RWPE2 (cell line): ENCODE measurements around the gene ZNF709.
"Not testable (repeated sequence)": the region's sequence is repeated elsewhere in the genome, so short reads cannot be mapped to it uniquely, and the experiment has no call there.

Experiments used
- ATAC-seq: fragments of 200-7000 bp; cut with Tn5 transposase; 3 replicates; pipeline ENCODE4 v1.9.1; 2021; ENCODE audit warnings: low read depth
- DNase-seq: peaks from one replicate; pipeline ENCODE4 v3.0.0-alpha.2; 2020; ENCODE audit warnings: low spot score
- H3K27ac ChIP-seq: fragments of 450-650 bp; 2 replicates; pipeline ENCODE4 v1.5.1; 2017; ENCODE audit warnings: mild to moderate bottlenecking; ENCODE audit not compliant: poor library complexity, severe bottlenecking
- H3K27me3 ChIP-seq: fragments of 250-450 bp; sonication (Bioruptor Pico); 2 replicates; pipeline ENCODE4 v1.5.1; 2021; ENCODE audit warnings: mild to moderate bottlenecking, moderate library complexity; ENCODE audit not compliant: insufficient read depth, poor library complexity, severe bottlenecking
- H3K36me3 ChIP-seq: fragments of 250-450 bp; sonication (Bioruptor Pico); 2 replicates; pipeline ENCODE4 v1.5.1; 2020; ENCODE audit warnings: low read depth, mild to moderate bottlenecking, moderate library complexity
- H3K4me1 ChIP-seq: fragments of 250-450 bp; sonication (Bioruptor Pico); 2 replicates; pipeline ENCODE4 v1.5.1; 2021; ENCODE audit warnings: mild to moderate bottlenecking, moderate library complexity; ENCODE audit not compliant: insufficient read depth, poor library complexity, severe bottlenecking
- H3K4me3 ChIP-seq: fragments of 250-450 bp; sonication (Bioruptor Pico); 2 replicates; pipeline ENCODE4 v1.5.1; 2021; ENCODE audit warnings: mild to moderate bottlenecking, moderate library complexity; ENCODE audit not compliant: severe bottlenecking
- H3K9me3 ChIP-seq: fragments of 250-450 bp; sonication (Bioruptor Pico); 2 replicates; pipeline ENCODE4 v1.5.1; 2021; ENCODE audit warnings: mild to moderate bottlenecking, moderate library complexity; ENCODE audit not compliant: severe bottlenecking
- TF ChIP-seq, protein P1 (sequence below): fragments of 450-650 bp; IDR thresholded peaks from one replicate; pipeline ENCODE4 v1.5.1; 2017; ENCODE audit warnings: mild to moderate bottlenecking, moderate library complexity; ENCODE audit not compliant: poor library complexity, severe bottlenecking

The ZNF709 gene

DNA sequence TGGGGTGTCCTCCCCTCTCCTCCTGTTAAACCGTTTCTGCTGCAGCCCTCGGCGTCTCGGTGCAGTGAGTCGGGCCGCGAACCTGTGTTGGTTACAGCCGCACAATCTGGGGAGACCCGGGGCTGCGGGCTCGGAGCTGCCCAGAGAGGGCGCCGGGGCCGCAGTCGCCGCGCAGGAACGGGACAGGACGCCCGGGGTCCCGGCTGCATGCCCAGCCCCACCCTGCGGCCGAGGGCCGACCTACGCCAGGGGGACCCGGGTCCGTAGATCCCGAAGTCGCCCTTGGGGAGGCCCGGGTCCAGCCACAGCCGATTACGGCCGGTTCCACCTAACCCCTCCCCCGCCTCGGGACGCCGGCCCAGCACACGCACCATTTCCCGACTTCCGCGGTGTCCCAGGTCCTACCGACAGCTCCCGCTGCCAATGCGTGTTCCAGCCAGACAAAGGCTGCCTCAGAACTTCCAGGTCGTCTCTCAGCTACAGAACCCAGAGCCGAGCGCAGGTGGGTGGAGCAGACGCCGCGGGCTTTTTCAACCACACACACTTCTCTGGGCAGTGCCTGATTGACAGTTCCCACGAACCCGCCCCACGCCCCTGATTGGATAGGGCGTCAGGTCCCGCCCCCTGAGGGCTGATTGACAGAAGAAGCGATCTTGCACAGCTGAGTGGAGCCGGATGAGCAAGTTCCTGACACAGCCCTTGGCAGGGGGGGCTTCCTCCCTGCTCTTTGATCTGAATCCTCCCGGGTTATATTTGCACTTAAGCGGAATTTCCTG lies 43.9 kb downstream of the ZNF709 start, which contains the start of gene ZNF443:
ZNF443 (minus strand) TSS at position 481 of the 776 bp plus-strand sequence; CDS start at position 374, 107 bp downstream.
- ATAC-seq (peak; percentile 98), DNase-seq (peak; percentile 96)
- H3K36me3 ChIP-seq = no peaks in the 10 kb centered on the region
- peak within 1 kb of the TSS; percentile 53 for H3K4me3 ChIP-seq
- no peaks in the 10 kb centered on the region for H3K4me1 ChIP-seq
- TF ChIP-seq, protein P1, sequence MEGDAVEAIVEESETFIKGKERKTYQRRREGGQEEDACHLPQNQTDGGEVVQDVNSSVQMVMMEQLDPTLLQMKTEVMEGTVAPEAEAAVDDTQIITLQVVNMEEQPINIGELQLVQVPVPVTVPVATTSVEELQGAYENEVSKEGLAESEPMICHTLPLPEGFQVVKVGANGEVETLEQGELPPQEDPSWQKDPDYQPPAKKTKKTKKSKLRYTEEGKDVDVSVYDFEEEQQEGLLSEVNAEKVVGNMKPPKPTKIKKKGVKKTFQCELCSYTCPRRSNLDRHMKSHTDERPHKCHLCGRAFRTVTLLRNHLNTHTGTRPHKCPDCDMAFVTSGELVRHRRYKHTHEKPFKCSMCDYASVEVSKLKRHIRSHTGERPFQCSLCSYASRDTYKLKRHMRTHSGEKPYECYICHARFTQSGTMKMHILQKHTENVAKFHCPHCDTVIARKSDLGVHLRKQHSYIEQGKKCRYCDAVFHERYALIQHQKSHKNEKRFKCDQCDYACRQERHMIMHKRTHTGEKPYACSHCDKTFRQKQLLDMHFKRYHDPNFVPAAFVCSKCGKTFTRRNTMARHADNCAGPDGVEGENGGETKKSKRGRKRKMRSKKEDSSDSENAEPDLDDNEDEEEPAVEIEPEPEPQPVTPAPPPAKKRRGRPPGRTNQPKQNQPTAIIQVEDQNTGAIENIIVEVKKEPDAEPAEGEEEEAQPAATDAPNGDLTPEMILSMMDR = no peak
- peak within 1 kb of the TSS; percentile 69 for H3K27ac ChIP-seq
- H3K9me3 ChIP-seq = no peaks in the 10 kb centered on the region
- H3K27me3 ChIP-seq = no peaks in the 10 kb centered on the region

GRCh38 chr19:12439686-12440540 lies 44.7 kb downstream of the ZNF709 start:
- DNase-seq, H3K4me1 ChIP-seq, H3K9me3 ChIP-seq, H3K27me3 ChIP-seq, H3K36me3 ChIP-seq: not testable (repeated sequence)
- Histone ChIP-seq H3K4me3 (peak overlapping the region; percentile 53), H3K27ac (peak overlapping the region; percentile 69)
- peak; percentile 18 for ATAC-seq

- H3K9me3 ChIP-seq, H3K4me1 ChIP-seq, H3K27ac ChIP-seq, DNase-seq, H3K27me3 ChIP-seq, ATAC-seq, H3K4me3 ChIP-seq: not testable (repeated sequence)
- peaks cover 15% of the 10 kb centered on the region for H3K36me3 ChIP-seq
Observed at GRCh38 chr19:12430726-12431299, 53.8 kb downstream of the ZNF709 start.

DNA sequence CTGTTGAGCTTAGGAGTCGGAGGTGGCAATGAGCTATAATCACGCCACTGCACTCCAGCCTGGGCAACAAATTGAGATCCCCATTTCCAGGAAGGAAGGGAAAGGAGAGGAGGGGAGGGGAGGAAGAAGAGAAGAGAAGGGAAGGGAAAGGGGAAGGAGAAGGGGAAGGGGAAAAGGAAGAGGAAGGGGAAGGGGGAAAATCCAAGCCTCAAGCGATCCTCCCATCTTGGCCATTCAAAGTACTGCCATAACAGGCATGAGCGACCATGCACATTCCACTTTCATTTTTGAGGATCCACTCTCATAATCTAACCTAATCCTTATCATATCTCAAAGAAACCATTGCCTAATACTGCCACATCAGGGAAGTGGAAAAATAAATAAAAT lies 58.7 kb downstream of the ZNF709 start:
- Histone ChIP-seq H3K27me3 (no peaks in the 10 kb centered on the region), H3K27ac (no peak overlapping the region), H3K9me3 (peaks cover 7% of the 10 kb centered on the region), H3K36me3 (peaks cover 8% of the 10 kb centered on the region), H3K4me3 (no peak overlapping the region), H3K4me1 (no peaks in the 10 kb centered on the region)
- ATAC-seq (no peak), DNase-seq (no peak)
- TF ChIP-seq, protein P1 = no peak

DNA sequence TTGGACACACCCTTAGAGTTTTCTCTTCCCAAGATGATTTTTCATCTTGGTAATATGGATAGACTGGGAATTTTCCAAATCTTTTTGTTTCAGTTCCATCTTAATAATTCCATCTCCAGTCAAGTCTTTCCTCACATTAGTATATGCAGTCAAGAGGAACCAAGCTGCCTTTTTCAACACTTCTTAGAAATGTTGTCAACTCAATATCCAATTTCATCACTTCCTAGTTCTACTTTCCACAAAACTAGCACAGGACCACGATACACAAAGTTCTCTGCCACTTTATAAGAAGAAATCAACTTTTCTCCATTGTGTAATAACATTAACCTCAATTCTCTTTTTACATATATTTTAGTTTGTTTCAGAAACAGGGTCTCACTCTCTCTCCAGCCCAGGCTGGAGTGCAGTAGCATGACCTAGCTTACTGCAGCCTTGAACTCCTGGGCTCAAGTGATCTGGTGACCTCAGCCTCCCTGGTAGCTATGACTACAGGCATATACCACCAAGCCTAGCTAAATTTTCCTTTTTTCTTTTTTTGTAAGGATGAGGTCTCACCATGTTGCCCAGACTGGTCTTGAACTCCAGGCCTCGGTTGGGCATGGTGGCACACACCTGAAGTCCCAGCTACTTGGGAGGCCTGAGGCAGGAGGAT lies 59.3 kb downstream of the ZNF709 start:
- no peak for DNase-seq
- H3K4me1 ChIP-seq = no peaks in the 10 kb centered on the region
- no peak for ATAC-seq
- no peak overlapping the region for H3K27ac ChIP-seq
- H3K4me3 ChIP-seq = no peak overlapping the region
- peaks cover 2% of the 10 kb centered on the region; the same call in 1 of the 2 replicates for H3K36me3 ChIP-seq
- TF ChIP-seq, protein P1 = no peak
- H3K9me3 ChIP-seq = peaks cover 9% of the 10 kb centered on the region
- no peaks in the 10 kb centered on the region for H3K27me3 ChIP-seq

DNA sequence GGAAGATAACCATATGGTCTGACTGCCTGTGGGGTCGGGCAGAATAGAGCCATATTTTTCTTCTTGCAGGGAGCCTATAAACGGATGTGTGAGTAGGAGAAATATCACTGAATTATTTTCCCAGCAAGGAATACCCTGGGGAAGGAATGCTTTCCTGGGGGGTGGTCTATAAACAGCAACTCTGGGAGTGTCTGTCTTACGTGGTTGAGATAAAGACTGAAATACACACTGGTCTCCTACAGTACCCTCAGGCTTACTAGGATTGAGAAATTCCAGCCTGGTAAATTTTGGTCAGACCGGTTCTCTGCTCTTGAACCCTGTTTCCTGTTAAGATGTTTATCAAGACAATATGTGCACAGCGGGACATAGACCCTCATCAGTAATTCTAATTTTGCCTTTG lies 67.3 kb downstream of the ZNF709 start:
- ATAC-seq, DNase-seq, H3K9me3 ChIP-seq, H3K4me1 ChIP-seq, H3K4me3 ChIP-seq, H3K36me3 ChIP-seq, H3K27ac ChIP-seq, H3K27me3 ChIP-seq: not testable (repeated sequence)
